GM23338 (cell line): ENCODE results near the gene RFX8. TPM values are rescaled to one million over a fixed set of nuclear protein-coding genes. Genes with fewer than 3 reads are reported as not detected.

Source experiments
- ATAC-seq: fragments of 200-7000 bp; cut with Tn5 transposase; 3 replicates; pipeline ENCODE4 v1.9.1; 2020
- DNase-seq: peaks from one replicate; pipeline ENCODE4 v3.0.0-alpha.2; 2015; ENCODE audit warnings: low spot score
- H2AFZ ChIP-seq: fragments of 200-600 bp; sonication (generic); 2 replicates; pipeline ENCODE4 v1.8.0; 2016; ENCODE audit warnings: antibody characterized with exemption, mild to moderate bottlenecking, moderate library complexity
- H3F3A ChIP-seq: fragments of 200-600 bp; sonication (generic); replicated peaks from 2 replicates; pipeline ENCODE4 v1.8.0; 2017; ENCODE audit warnings: antibody characterized with exemption, mixed run types, low read depth
- H3K27ac ChIP-seq: fragments of 200-600 bp; sonication (generic); 2 replicates; pipeline ENCODE4 v1.6.1; 2016; ENCODE audit warnings: low read depth
- H3K27me3 ChIP-seq: fragments of 200-600 bp; sonication (generic); 2 replicates; pipeline ENCODE4 v1.8.0; 2016; ENCODE audit warnings: mild to moderate bottlenecking, mixed run types, moderate library complexity; ENCODE audit not compliant: insufficient read depth
- H3K36me3 ChIP-seq: fragments of 200-600 bp; sonication (generic); 2 replicates; pipeline ENCODE4 v1.8.0; 2016; ENCODE audit warnings: mild to moderate bottlenecking; ENCODE audit not compliant: insufficient read depth
- H3K4me1 ChIP-seq: fragments of 200-600 bp; sonication (generic); 2 replicates; pipeline ENCODE4 v1.8.0; 2016; ENCODE audit warnings: mild to moderate bottlenecking, moderate library complexity; ENCODE audit not compliant: insufficient read depth
- H3K4me2 ChIP-seq: fragments of 200-600 bp; sonication (generic); 2 replicates; pipeline ENCODE4 v1.7.1; 2017; ENCODE audit warnings: mixed run types
- H3K4me3 ChIP-seq: fragments of 200-600 bp; sonication (generic); 2 replicates; pipeline ENCODE4 v1.6.1; 2016; ENCODE audit warnings: mixed run types
- H3K79me2 ChIP-seq: fragments of 200-600 bp; sonication (generic); replicated peaks from 2 replicates; pipeline ENCODE4 v1.8.0; 2017; ENCODE audit warnings: mild to moderate bottlenecking; ENCODE audit not compliant: insufficient read depth
- H3K9me2 ChIP-seq: fragments of 200-600 bp; sonication (generic); 2 replicates; pipeline ENCODE4 v1.8.0; 2017; ENCODE audit not compliant: insufficient read depth
- H4K20me1 ChIP-seq: fragments of 200-600 bp; sonication (generic); replicated peaks from 2 replicates; pipeline ENCODE4 v1.8.0; 2017; ENCODE audit warnings: mild to moderate bottlenecking; ENCODE audit not compliant: insufficient read depth
- H3K27ac Mint-ChIP-seq: 2 replicates; pipeline ENCODE4 v1.8.0; 2020; ENCODE audit warnings: inconsistent platforms, mild to moderate bottlenecking, moderate library complexity, mixed read lengths
- H3K27me3 Mint-ChIP-seq: 3 replicates; pipeline ENCODE4 v1.8.0; 2022; ENCODE audit warnings: low read depth, mild to moderate bottlenecking, moderate library complexity, mixed read lengths, inconsistent platforms; ENCODE audit not compliant: insufficient read depth, poor library complexity
- H3K36me3 Mint-ChIP-seq: 3 replicates; pipeline ENCODE4 v1.8.0; 2021; ENCODE audit warnings: low read depth, mild to moderate bottlenecking, inconsistent platforms, moderate library complexity, mixed read lengths
- H3K4me1 Mint-ChIP-seq: 3 replicates; pipeline ENCODE4 v1.8.0; 2020; ENCODE audit warnings: mild to moderate bottlenecking, inconsistent platforms, mixed read lengths
- H3K4me3 Mint-ChIP-seq: 3 replicates; pipeline ENCODE4 v1.8.0; 2021; ENCODE audit warnings: moderate library complexity, mild to moderate bottlenecking, inconsistent platforms, mixed read lengths
- H3K9me3 Mint-ChIP-seq: 3 replicates; pipeline ENCODE4 v1.8.0; 2020; ENCODE audit warnings: moderate library complexity, mild to moderate bottlenecking, inconsistent platforms, mixed read lengths
- CREB1 ChIP-seq: fragments of 250-450 bp; sonication (Bioruptor Pico); IDR thresholded peaks from 2 replicates; pipeline ENCODE4 v1.5.0; 2020; ENCODE audit warnings: low read depth, mild to moderate bottlenecking, moderate library complexity
- CTCF ChIP-seq, 2 experiments: fragments of 200-600 bp in 1 of 2; sonication (generic) in 1 of 2; conservative IDR thresholded peaks; 2 replicates each; pipeline versions ENCODE4 v1.5.1 to v1.6.1; 2016 to 2017; ENCODE audit warnings: antibody characterized with exemption in 2 of 2, low read depth in 2 of 2, mild to moderate bottlenecking in 2 of 2, moderate library complexity in 1 of 2
- EZH2 ChIP-seq: fragments of 200-600 bp; sonication (generic); IDR thresholded peaks from one replicate; pipeline ENCODE4 v1.8.0; 2017; ENCODE audit warnings: antibody characterized with exemption, mild to moderate bottlenecking, low read depth; ENCODE audit not compliant: unreplicated experiment
- EZH2phosphoT487 ChIP-seq: fragments of 200-600 bp; sonication (generic); IDR thresholded peaks from one replicate; pipeline ENCODE4 v1.8.1; 2018; ENCODE audit warnings: antibody characterized with exemption; ENCODE audit not compliant: unreplicated experiment
- JUNB ChIP-seq: IDR thresholded peaks from one replicate; pipeline ENCODE4 v1.6.1; 2016; ENCODE audit warnings: antibody characterized with exemption; ENCODE audit not compliant: unreplicated experiment
- NANOG ChIP-seq: IDR thresholded peaks from 2 replicates; pipeline ENCODE4 v1.6.1; 2016; ENCODE audit warnings: antibody characterized with exemption, borderline replicate concordance
- POLR2AphosphoS5 ChIP-seq: IDR thresholded peaks from 2 replicates; pipeline ENCODE4 v1.6.1; 2016; ENCODE audit warnings: antibody characterized with exemption, low read depth
- STAT1 ChIP-seq: IDR thresholded peaks from one replicate; pipeline ENCODE4 v1.6.1; 2016; ENCODE audit warnings: antibody characterized with exemption; ENCODE audit not compliant: unreplicated experiment
- ZNF114 ChIP-seq: fragments of 250-450 bp; sonication (Bioruptor Pico); IDR thresholded peaks from 2 replicates; pipeline ENCODE4 v1.5.0; 2020; ENCODE audit warnings: mild to moderate bottlenecking, moderate library complexity
- ZNF331 ChIP-seq: fragments of 250-450 bp; sonication (Bioruptor Pico); IDR thresholded peaks from 2 replicates; pipeline ENCODE4 v1.5.0; 2020; ENCODE audit warnings: low read depth, mild to moderate bottlenecking, moderate library complexity
- polyA plus RNA-seq: library from polyadenylated mRNA; unstranded; fragments of >200 nt; fragmentation: Nextera tagmentation; extraction: Ambion mirVana; gene quantifications from 2 replicates; pipeline ENCODE4 v1.2.1, GENCODE V29; 2016
- total RNA-seq: library from RNA; depleted of rRNA; stranded (reverse); fragments of >200 nt; shearing (Covaris generic); gene quantifications from 2 replicates; pipeline ENCODE4 v1.2.3, GENCODE V29; 2014
- TF ChIP-seq, protein P1 (sequence below): IDR thresholded peaks from one replicate; pipeline ENCODE4 v1.6.1; 2018; ENCODE audit warnings: antibody characterized with exemption; ENCODE audit not compliant: unreplicated experiment
- TF ChIP-seq, protein P2 (sequence below): IDR thresholded peaks from 2 replicates; pipeline ENCODE4 v1.6.1; 2016; ENCODE audit warnings: antibody characterized with exemption
- TF ChIP-seq, protein P3 (sequence below): fragments of 250-450 bp; sonication (Bioruptor Pico); IDR thresholded peaks from 2 replicates; pipeline ENCODE4 v1.5.0; 2020; ENCODE audit warnings: mild to moderate bottlenecking, moderate library complexity

Gene RFX8
- total and polyA plus RNA-seq, 2 experiments from 2014 or later: 0.65 to 1.5 TPM

- peaks cover 5% of the 10 kb centered on the region for H3K27me3 Mint-ChIP-seq
- ATAC-seq: no peak
- no peaks in the 10 kb centered on the region for H3K9me3 Mint-ChIP-seq
Measured at GRCh38 chr2:101380376-101380775, 94.5 kb downstream of the RFX8 start.

More at GRCh38 chr2:101380376-101380775, 94.5 kb downstream of the RFX8 start:
- Histone ChIP-seq H3K9me2 (no peaks in the 10 kb centered on the region), H3K4me3 (no peak overlapping the region), H3F3A (no peaks in the 10 kb centered on the region), H3K79me2 (no peaks in the 10 kb centered on the region), H3K4me1 (peaks cover 9% of the 10 kb centered on the region), H3K27ac (no peak overlapping the region), H3K27me3 (peaks cover 7% of the 10 kb centered on the region), H3K4me2 (no peak overlapping the region), H2AFZ (no peak overlapping the region), H3K36me3 (no peaks in the 10 kb centered on the region), H4K20me1 (no peaks in the 10 kb centered on the region)
- no peak overlapping the region for H3K27ac Mint-ChIP-seq
- H3K4me3 Mint-ChIP-seq: no peak overlapping the region
- no peak for DNase-seq
- H3K36me3 Mint-ChIP-seq: no peaks in the 10 kb centered on the region
- peaks cover 10% of the 10 kb centered on the region for H3K4me1 Mint-ChIP-seq
- TF ChIP-seq CREB1 (CRISPR knock-in tag): no peak
- TF ChIP-seq EZH2: no peak
- TF ChIP-seq, protein P1, sequence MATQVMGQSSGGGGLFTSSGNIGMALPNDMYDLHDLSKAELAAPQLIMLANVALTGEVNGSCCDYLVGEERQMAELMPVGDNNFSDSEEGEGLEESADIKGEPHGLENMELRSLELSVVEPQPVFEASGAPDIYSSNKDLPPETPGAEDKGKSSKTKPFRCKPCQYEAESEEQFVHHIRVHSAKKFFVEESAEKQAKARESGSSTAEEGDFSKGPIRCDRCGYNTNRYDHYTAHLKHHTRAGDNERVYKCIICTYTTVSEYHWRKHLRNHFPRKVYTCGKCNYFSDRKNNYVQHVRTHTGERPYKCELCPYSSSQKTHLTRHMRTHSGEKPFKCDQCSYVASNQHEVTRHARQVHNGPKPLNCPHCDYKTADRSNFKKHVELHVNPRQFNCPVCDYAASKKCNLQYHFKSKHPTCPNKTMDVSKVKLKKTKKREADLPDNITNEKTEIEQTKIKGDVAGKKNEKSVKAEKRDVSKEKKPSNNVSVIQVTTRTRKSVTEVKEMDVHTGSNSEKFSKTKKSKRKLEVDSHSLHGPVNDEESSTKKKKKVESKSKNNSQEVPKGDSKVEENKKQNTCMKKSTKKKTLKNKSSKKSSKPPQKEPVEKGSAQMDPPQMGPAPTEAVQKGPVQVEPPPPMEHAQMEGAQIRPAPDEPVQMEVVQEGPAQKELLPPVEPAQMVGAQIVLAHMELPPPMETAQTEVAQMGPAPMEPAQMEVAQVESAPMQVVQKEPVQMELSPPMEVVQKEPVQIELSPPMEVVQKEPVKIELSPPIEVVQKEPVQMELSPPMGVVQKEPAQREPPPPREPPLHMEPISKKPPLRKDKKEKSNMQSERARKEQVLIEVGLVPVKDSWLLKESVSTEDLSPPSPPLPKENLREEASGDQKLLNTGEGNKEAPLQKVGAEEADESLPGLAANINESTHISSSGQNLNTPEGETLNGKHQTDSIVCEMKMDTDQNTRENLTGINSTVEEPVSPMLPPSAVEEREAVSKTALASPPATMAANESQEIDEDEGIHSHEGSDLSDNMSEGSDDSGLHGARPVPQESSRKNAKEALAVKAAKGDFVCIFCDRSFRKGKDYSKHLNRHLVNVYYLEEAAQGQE: no peak
- no peak for TF ChIP-seq EZH2phosphoT487
- no peak for TF ChIP-seq CTCF (conservative IDR thresholded peaks at IDR 0.05; ENCODE audit: low read depth in 2 of 2)
- no peak for TF ChIP-seq ZNF331
- TF ChIP-seq, protein P2, sequence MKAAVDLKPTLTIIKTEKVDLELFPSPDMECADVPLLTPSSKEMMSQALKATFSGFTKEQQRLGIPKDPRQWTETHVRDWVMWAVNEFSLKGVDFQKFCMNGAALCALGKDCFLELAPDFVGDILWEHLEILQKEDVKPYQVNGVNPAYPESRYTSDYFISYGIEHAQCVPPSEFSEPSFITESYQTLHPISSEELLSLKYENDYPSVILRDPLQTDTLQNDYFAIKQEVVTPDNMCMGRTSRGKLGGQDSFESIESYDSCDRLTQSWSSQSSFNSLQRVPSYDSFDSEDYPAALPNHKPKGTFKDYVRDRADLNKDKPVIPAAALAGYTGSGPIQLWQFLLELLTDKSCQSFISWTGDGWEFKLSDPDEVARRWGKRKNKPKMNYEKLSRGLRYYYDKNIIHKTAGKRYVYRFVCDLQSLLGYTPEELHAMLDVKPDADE: no peak
- no peak for TF ChIP-seq JUNB
- TF ChIP-seq POLR2AphosphoS5: no peak
- no peak for TF ChIP-seq NANOG
- TF ChIP-seq, protein P3, sequence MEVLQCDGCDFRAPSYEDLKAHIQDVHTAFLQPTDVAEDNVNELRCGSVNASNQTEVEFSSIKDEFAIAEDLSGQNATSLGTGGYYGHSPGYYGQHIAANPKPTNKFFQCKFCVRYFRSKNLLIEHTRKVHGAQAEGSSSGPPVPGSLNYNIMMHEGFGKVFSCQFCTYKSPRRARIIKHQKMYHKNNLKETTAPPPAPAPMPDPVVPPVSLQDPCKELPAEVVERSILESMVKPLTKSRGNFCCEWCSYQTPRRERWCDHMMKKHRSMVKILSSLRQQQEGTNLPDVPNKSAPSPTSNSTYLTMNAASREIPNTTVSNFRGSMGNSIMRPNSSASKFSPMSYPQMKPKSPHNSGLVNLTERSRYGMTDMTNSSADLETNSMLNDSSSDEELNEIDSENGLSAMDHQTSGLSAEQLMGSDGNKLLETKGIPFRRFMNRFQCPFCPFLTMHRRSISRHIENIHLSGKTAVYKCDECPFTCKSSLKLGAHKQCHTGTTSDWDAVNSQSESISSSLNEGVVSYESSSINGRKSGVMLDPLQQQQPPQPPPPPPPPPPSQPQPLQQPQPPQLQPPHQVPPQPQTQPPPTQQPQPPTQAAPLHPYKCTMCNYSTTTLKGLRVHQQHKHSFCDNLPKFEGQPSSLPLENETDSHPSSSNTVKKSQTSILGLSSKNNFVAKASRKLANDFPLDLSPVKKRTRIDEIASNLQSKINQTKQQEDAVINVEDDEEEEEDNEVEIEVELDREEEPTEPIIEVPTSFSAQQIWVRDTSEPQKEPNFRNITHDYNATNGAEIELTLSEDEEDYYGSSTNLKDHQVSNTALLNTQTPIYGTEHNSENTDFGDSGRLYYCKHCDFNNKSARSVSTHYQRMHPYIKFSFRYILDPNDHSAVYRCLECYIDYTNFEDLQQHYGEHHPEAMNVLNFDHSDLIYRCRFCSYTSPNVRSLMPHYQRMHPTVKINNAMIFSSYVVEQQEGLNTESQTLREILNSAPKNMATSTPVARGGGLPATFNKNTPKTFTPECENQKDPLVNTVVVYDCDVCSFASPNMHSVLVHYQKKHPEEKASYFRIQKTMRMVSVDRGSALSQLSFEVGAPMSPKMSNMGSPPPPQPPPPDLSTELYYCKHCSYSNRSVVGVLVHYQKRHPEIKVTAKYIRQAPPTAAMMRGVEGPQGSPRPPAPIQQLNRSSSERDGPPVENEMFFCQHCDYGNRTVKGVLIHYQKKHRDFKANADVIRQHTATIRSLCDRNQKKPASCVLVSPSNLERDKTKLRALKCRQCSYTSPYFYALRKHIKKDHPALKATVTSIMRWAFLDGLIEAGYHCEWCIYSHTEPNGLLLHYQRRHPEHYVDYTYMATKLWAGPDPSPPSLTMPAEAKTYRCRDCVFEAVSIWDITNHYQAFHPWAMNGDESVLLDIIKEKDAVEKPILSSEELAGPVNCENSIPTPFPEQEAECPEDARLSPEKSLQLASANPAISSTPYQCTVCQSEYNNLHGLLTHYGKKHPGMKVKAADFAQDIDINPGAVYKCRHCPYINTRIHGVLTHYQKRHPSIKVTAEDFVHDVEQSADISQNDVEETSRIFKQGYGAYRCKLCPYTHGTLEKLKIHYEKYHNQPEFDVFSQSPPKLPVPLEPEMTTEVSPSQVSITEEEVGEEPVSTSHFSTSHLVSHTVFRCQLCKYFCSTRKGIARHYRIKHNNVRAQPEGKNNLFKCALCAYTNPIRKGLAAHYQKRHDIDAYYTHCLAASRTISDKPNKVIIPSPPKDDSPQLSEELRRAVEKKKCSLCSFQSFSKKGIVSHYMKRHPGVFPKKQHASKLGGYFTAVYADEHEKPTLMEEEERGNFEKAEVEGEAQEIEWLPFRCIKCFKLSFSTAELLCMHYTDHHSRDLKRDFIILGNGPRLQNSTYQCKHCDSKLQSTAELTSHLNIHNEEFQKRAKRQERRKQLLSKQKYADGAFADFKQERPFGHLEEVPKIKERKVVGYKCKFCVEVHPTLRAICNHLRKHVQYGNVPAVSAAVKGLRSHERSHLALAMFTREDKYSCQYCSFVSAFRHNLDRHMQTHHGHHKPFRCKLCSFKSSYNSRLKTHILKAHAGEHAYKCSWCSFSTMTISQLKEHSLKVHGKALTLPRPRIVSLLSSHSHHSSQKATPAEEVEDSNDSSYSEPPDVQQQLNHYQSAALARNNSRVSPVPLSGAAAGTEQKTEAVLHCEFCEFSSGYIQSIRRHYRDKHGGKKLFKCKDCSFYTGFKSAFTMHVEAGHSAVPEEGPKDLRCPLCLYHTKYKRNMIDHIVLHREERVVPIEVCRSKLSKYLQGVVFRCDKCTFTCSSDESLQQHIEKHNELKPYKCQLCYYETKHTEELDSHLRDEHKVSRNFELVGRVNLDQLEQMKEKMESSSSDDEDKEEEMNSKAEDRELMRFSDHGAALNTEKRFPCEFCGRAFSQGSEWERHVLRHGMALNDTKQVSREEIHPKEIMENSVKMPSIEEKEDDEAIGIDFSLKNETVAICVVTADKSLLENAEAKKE (CRISPR knock-in tag): no peak
- TF ChIP-seq STAT1: no peak
- TF ChIP-seq ZNF114 (CRISPR knock-in tag): no peak
